Keratinocyte (primary cell): ENCODE data around the gene MTFMT. TPM values are rescaled to one million over a fixed set of nuclear protein-coding genes. Genes with fewer than 3 reads are reported as not detected.
A peak's percentile ranks its signal among the peaks of the same experiment; 100 is the strongest.

Experiments used
- DNase-seq: peaks from one replicate; pipeline ENCODE4 v3.0.0-alpha.2; 2011; ENCODE audit warnings: low read depth, missing footprints, low spot score
- FAIRE-seq: peaks from 2 replicates; lab custom pipeline; 2011; peaks lifted over from hg19 to GRCh38; lab: Jason Lieb, UNC
- H2AFZ ChIP-seq: 2 replicates; pipeline ENCODE4 v1.6.0; 2012; ENCODE audit warnings: low read length, control low read depth, inconsistent platforms; ENCODE audit not compliant: control insufficient read depth
- H3K27ac ChIP-seq: 2 replicates; pipeline ENCODE4 v1.5.1; 2011; ENCODE audit warnings: low read length; ENCODE audit not compliant: control insufficient read depth, insufficient read depth
- H3K27me3 ChIP-seq: 3 replicates; pipeline ENCODE4 v1.6.0; 2011; ENCODE audit warnings: low read length; ENCODE audit not compliant: control insufficient read depth, insufficient read depth; ENCODE audit errors: extremely low read depth
- H3K36me3 ChIP-seq, 2 experiments: 2 replicates in 1 of 2; 3 replicates in 1 of 2; pipeline ENCODE4 v1.5.1; 2011; ENCODE audit warnings: low read length in 2 of 2, mild to moderate bottlenecking in 1 of 2; ENCODE audit not compliant: control insufficient read depth in 2 of 2, insufficient read depth in 2 of 2; ENCODE audit errors: extremely low read depth in 1 of 2
- H3K4me1 ChIP-seq: 3 replicates; pipeline ENCODE4 v1.5.1; 2011; ENCODE audit warnings: low read length; ENCODE audit not compliant: control insufficient read depth, insufficient read depth; ENCODE audit errors: extremely low read depth
- H3K4me2 ChIP-seq: 3 replicates; pipeline ENCODE4 v1.6.0; 2011; ENCODE audit warnings: low read depth, low read length; ENCODE audit not compliant: control insufficient read depth, insufficient read depth; ENCODE audit errors: extremely low read depth
- H3K4me3 ChIP-seq, 3 experiments: fragments of 200-600 bp in 1 of 3; sonication (generic) in 1 of 3; 2 replicates in 2 of 3; 3 replicates in 1 of 3; pipeline ENCODE4 v1.5.1; 2011 to 2016; ENCODE audit warnings: low read length in 3 of 3, mild to moderate bottlenecking in 3 of 3, control low read depth in 2 of 3, inconsistent platforms in 1 of 3, low read depth in 1 of 3, mixed read lengths in 1 of 3, mixed run types in 1 of 3, moderate library complexity in 1 of 3; ENCODE audit not compliant: control insufficient read depth in 2 of 3, insufficient read depth in 2 of 3; ENCODE audit errors: extremely low read depth in 1 of 3
- H3K79me2 ChIP-seq: 2 replicates; pipeline ENCODE4 v1.6.0; 2012; ENCODE audit warnings: low read length; ENCODE audit not compliant: control insufficient read depth, insufficient read depth
- H3K9ac ChIP-seq: 3 replicates; pipeline ENCODE4 v1.6.0; 2011; ENCODE audit warnings: low read length; ENCODE audit not compliant: control insufficient read depth, insufficient read depth; ENCODE audit errors: extremely low read depth
- H3K9me1 ChIP-seq: 3 replicates; pipeline ENCODE4 v1.6.0; 2011; ENCODE audit warnings: low read length; ENCODE audit not compliant: control insufficient read depth, insufficient read depth; ENCODE audit errors: extremely low read depth
- H3K9me3 ChIP-seq: 2 replicates; pipeline ENCODE4 v1.5.1; 2012; ENCODE audit warnings: low read depth, low read length; ENCODE audit not compliant: control insufficient read depth
- H4K20me1 ChIP-seq: 3 replicates; pipeline ENCODE4 v1.6.0; 2011; ENCODE audit warnings: low read length; ENCODE audit not compliant: control insufficient read depth, insufficient read depth; ENCODE audit errors: extremely low read depth
- CTCF ChIP-seq, 3 experiments: IDR thresholded peaks in 1 of 3; conservative IDR thresholded peaks in 1 of 3; optimal IDR thresholded peaks in 1 of 3; 2 replicates in 2 of 3; 3 replicates in 1 of 3; pipeline versions ENCODE3 to v1.5.1; 2011; ENCODE audit warnings: low read length in 3 of 3, mild to moderate bottlenecking in 3 of 3, moderate library complexity in 2 of 3, control low read depth in 1 of 3, inconsistent platforms in 1 of 3; ENCODE audit not compliant: insufficient read depth in 2 of 3; ENCODE audit errors: extremely low read depth in 1 of 3
- EZH2 ChIP-seq: IDR thresholded peaks from one replicate; pipeline ENCODE4 v1.6.1; 2012; ENCODE audit warnings: inconsistent platforms, mild to moderate bottlenecking, low read length, moderate library complexity
- dilution Hi-C: fragments of 300-500 bp; cut with MboI; formaldehyde crosslinking; loops from one replicate; pipeline ENCODE4 v1.7.0; 2020; ENCODE audit warnings: low sequenced_read_pairs; ENCODE audit not compliant: extremely low pct_ligation_motif_present
- polyA plus RNA-seq, 5 experiments: library from polyadenylated mRNA; depleted of rRNA in 3 of 5; stranded (reverse) in 3 of 5; stranded (forward) in 1 of 5; unstranded in 1 of 5; fragments of >200 nt; gene quantifications; 1 replicate in 1 of 5; 2 replicates in 3 of 5; 3 replicates in 1 of 5; pipeline versions ENCODE4 v1.2.1 to v1.2.3, GENCODE V29; 2011 to 2012; ENCODE audit warnings: missing spikeins in 2 of 5, low read depth in 1 of 5, low replicate concordance in 1 of 5

The MTFMT gene
- polyA plus RNA-seq, 1 donor (not counting 4 experiments of a cell fraction or from before 2014, with no cell fraction given), result 21.0 TPM

DNA sequence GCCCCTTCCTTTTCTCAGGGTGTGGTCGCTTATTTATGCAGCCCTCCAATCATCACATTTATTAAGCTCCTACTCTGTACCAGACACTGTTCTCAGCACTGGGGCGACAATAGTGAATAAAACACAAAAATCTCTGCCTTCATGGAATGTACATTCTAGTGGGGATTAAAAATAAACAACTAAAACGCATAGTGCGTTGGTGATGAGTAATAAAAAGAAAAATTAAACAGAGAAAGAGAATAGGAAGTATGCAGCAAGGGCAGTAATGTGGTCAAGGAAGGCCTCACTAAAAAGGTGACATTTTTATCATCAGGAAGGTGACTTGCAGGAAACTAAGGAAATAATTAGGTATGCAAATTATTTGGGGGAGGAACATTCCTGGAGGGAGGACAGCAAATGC, 20.8 kb upstream of the MTFMT start:
- no peaks in the 10 kb centered on the region for H3K9me3 ChIP-seq
- H3K4me2 ChIP-seq, result no peak overlapping the region
- FAIRE-seq, result no peak
- no peaks in the 10 kb centered on the region for H3K36me3 ChIP-seq
- H3K27ac ChIP-seq, result no peak overlapping the region
- dilution Hi-C loops, result no loop called here
- no peak overlapping the region for H3K9ac ChIP-seq
- H3K4me1 ChIP-seq, result no peaks in the 10 kb centered on the region
- no peak overlapping the region for H2AFZ ChIP-seq
- H3K9me1 ChIP-seq, result no peaks in the 10 kb centered on the region
- H3K4me3 ChIP-seq, result no peak overlapping the region
- no peaks in the 10 kb centered on the region for H3K27me3 ChIP-seq
- no peak for DNase-seq
- H3K79me2 ChIP-seq, result no peaks in the 10 kb centered on the region
- no peak for TF ChIP-seq EZH2
- TF ChIP-seq CTCF (optimal IDR thresholded peaks at IDR 0.05 in 1 of 3, IDR thresholded peaks at IDR 0.05 in 1 of 3, conservative IDR thresholded peaks at IDR 0.05 in 1 of 3; ENCODE audit: extremely low read depth in 1 of 3, insufficient read depth in 2 of 3, low read length in 3 of 3), result no peak
- H4K20me1 ChIP-seq, result no peaks in the 10 kb centered on the region

DNA sequence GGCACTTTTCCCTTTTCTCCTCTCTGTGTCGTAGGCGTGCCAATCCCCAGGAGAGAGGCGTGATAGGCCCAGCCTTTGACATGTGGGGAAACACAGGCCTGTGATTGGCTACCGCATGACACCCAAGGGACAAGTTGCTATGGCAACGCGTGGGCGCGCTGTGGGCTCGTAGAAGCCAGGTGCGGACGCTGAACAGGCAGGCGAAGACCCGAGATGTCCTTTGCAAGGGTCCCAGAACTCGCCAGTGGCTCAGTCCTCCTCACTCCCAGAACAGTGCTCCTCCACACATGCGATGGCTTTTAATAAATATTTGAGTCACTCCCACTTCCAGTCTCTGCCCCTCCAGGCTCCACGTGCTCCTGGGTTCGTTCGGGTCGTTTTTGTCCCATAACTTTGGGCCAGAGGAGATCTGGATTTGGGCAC, 20.0 kb upstream of the MTFMT start:
- DNase-seq, result peak; percentile 62
- no peak overlapping the region for H2AFZ ChIP-seq
- peak overlapping the region; percentile 86 for H3K4me2 ChIP-seq
- no peaks in the 10 kb centered on the region for H3K36me3 ChIP-seq
- no peaks in the 10 kb centered on the region for H3K9me1 ChIP-seq
- peaks cover 2% of the 10 kb centered on the region for H3K4me1 ChIP-seq
- no peak overlapping the region for H3K27ac ChIP-seq
- dilution Hi-C loops, result no loop called here
- no peaks in the 10 kb centered on the region for H4K20me1 ChIP-seq
- no peak overlapping the region for H3K9ac ChIP-seq
- no peak for TF ChIP-seq CTCF (optimal IDR thresholded peaks at IDR 0.05 in 1 of 3, IDR thresholded peaks at IDR 0.05 in 1 of 3, conservative IDR thresholded peaks at IDR 0.05 in 1 of 3; ENCODE audit: extremely low read depth in 1 of 3, insufficient read depth in 2 of 3, low read length in 3 of 3)
- TF ChIP-seq EZH2, result no peak
- H3K27me3 ChIP-seq, result no peaks in the 10 kb centered on the region
- H3K9me3 ChIP-seq, result no peaks in the 10 kb centered on the region
- FAIRE-seq, result peak; percentile 65
- no peaks in the 10 kb centered on the region for H3K79me2 ChIP-seq
- H3K4me3 ChIP-seq, result peak overlapping the region in 1 of 3 experiments; percentile 55
